MM.1S (cell line): ENCODE data around the gene HSPA1L.

ENCODE experiments used
- DNase-seq: peaks from one replicate; pipeline ENCODE4 v3.0.0-alpha.2; 2015
- H2AFZ ChIP-seq: fragments of 300-600 bp; sonication (generic); 2 replicates; pipeline ENCODE4 v1.6.0; 2016; ENCODE audit warnings: antibody characterized with exemption, low read length
- H3F3A ChIP-seq: fragments of 300-600 bp; sonication (generic); 2 replicates; pipeline ENCODE4 v1.6.1; 2016; ENCODE audit warnings: mild to moderate bottlenecking, antibody characterized with exemption, low read length, moderate library complexity, mixed read lengths; ENCODE audit not compliant: insufficient read depth
- H3K27ac ChIP-seq: fragments of 300-600 bp; sonication (generic); 2 replicates; pipeline ENCODE4 v1.5.1; 2016; ENCODE audit warnings: mild to moderate bottlenecking, low read length
- H3K27me3 ChIP-seq: fragments of 300-600 bp; sonication (generic); replicated peaks from 2 replicates; pipeline ENCODE4 v1.6.0; 2016; ENCODE audit warnings: low read length; ENCODE audit not compliant: insufficient read depth
- H3K36me3 ChIP-seq: fragments of 300-600 bp; sonication (generic); replicated peaks from 2 replicates; pipeline ENCODE4 v1.6.1; 2016; ENCODE audit warnings: mild to moderate bottlenecking, low read length, mixed read lengths; ENCODE audit not compliant: insufficient read depth
- H3K4me1 ChIP-seq: fragments of 300-600 bp; sonication (generic); 2 replicates; pipeline ENCODE4 v1.6.1; 2016; ENCODE audit warnings: low read length, mixed read lengths
- H3K4me2 ChIP-seq: fragments of 300-600 bp; sonication (generic); 2 replicates; pipeline ENCODE4 v1.6.0; 2016; ENCODE audit warnings: low read depth, low read length
- H3K4me3 ChIP-seq: fragments of 300-600 bp; sonication (generic); 2 replicates; pipeline ENCODE4 v1.5.1; 2016; ENCODE audit warnings: low read length, mixed read lengths
- H3K79me2 ChIP-seq: fragments of 300-600 bp; sonication (generic); 2 replicates; pipeline ENCODE4 v1.6.1; 2016; ENCODE audit warnings: mixed run types, low read length, mixed read lengths
- H3K9ac ChIP-seq: fragments of 300-600 bp; sonication (generic); 2 replicates; pipeline ENCODE4 v1.6.1; 2016; ENCODE audit warnings: low read length, mixed read lengths
- H3K9me2 ChIP-seq: fragments of 300-600 bp; sonication (generic); replicated peaks from 2 replicates; pipeline ENCODE4 v1.6.1; 2016; ENCODE audit warnings: mild to moderate bottlenecking, low read length, mixed read lengths; ENCODE audit not compliant: insufficient read depth
- H3K9me3 ChIP-seq: fragments of 300-600 bp; sonication (generic); replicated peaks from 2 replicates; pipeline ENCODE4 v1.6.1; 2016; ENCODE audit warnings: mild to moderate bottlenecking, low read length, mixed read lengths; ENCODE audit not compliant: insufficient read depth
- H4K20me1 ChIP-seq: fragments of 300-600 bp; sonication (generic); 2 replicates; pipeline ENCODE4 v1.6.1; 2016; ENCODE audit warnings: mild to moderate bottlenecking, low read length, moderate library complexity, mixed read lengths; ENCODE audit not compliant: insufficient read depth
- EZH2 ChIP-seq: fragments of 300-600 bp; sonication (generic); optimal IDR thresholded peaks from 2 replicates; pipeline ENCODE3; 2017; ENCODE audit warnings: low read depth, mild to moderate bottlenecking, antibody characterized with exemption, low read length, mixed read lengths
- EZH2phosphoT487 ChIP-seq: fragments of 300-600 bp; sonication (generic); IDR thresholded peaks from 2 replicates; pipeline ENCODE4 v1.6.1; 2018; ENCODE audit warnings: antibody characterized with exemption, low read length
- TF ChIP-seq, protein P1 (sequence below): fragments of 300-600 bp; sonication (generic); IDR thresholded peaks from 2 replicates; pipeline ENCODE4 v1.5.1; 2016; ENCODE audit warnings: antibody characterized with exemption, low read length, mixed read lengths

Gene HSPA1L

DNA sequence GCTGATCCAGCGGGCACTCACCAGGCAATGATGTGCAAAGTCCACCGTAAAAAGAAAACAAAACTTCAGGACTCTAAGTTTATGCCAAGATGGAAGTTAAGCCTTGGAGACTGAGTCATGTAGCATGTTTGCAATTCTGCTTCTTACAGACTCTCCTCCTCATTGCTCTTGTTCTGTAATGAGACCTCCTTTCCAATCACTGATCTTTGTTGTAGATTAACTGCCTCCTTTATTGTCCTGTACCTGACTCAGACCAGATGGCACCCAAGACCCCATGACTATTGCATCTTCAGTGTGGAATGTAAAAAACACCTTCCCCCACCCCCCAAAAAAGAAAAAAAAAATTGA is 36.4 kb upstream of the HSPA1L start:
- no peak overlapping the region for H3K4me2 ChIP-seq
- H3K27me3 ChIP-seq: no peaks in the 10 kb centered on the region
- H3K9me3 ChIP-seq: no peaks in the 10 kb centered on the region
- H4K20me1 ChIP-seq: no peaks in the 10 kb centered on the region
- H3K36me3 ChIP-seq: no peaks in the 10 kb centered on the region
- H3K9ac ChIP-seq: no peak overlapping the region
- H3K4me1 ChIP-seq: no peaks in the 10 kb centered on the region
- H3K4me3 ChIP-seq: no peak overlapping the region
- no peaks in the 10 kb centered on the region for H3F3A ChIP-seq
- no peak overlapping the region for H3K27ac ChIP-seq
- H2AFZ ChIP-seq: no peak overlapping the region
- H3K9me2 ChIP-seq: no peaks in the 10 kb centered on the region
- no peaks in the 10 kb centered on the region for H3K79me2 ChIP-seq
- no peak for DNase-seq
- TF ChIP-seq, protein P1, sequence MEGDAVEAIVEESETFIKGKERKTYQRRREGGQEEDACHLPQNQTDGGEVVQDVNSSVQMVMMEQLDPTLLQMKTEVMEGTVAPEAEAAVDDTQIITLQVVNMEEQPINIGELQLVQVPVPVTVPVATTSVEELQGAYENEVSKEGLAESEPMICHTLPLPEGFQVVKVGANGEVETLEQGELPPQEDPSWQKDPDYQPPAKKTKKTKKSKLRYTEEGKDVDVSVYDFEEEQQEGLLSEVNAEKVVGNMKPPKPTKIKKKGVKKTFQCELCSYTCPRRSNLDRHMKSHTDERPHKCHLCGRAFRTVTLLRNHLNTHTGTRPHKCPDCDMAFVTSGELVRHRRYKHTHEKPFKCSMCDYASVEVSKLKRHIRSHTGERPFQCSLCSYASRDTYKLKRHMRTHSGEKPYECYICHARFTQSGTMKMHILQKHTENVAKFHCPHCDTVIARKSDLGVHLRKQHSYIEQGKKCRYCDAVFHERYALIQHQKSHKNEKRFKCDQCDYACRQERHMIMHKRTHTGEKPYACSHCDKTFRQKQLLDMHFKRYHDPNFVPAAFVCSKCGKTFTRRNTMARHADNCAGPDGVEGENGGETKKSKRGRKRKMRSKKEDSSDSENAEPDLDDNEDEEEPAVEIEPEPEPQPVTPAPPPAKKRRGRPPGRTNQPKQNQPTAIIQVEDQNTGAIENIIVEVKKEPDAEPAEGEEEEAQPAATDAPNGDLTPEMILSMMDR: no peak
- TF ChIP-seq EZH2phosphoT487 (no peak), EZH2 (no peak)

DNA sequence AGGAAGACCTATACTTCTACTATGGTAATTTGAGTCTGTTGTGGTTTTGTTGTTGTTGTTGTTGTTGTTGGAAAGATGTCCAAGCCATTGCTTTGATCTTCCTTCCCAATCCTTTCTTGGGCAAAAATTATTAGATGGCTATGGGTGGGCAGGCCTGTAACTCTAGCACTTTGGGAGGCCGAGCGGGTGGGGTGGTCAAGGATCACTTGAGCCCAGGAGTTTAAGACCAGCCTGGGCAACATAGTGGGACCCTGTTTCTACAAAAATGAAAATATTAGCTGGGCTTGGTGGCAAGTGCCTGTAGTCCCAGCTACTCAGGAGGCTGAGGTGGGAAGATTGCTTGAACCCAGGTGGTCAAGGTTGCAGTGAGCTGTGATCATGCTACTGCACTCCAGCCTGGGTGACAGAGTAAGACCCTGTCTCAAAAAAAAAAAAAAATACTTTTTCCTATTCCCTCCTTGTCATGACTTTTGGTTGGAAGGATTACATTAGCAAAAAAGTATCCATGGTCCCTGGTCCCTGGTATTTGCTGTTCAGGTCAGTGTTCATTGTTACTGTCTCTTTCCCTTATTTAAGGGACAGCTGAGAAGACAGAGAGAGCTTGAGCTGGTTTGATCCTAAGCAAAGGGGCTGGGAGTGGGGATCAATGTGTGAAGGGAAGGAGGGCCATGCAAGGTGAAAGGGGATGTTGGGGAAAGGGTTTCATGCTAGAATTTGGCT is 35.8 kb upstream of the HSPA1L start:
- H4K20me1 ChIP-seq: no peaks in the 10 kb centered on the region
- no peaks in the 10 kb centered on the region for H3K9me3 ChIP-seq
- H3K27ac ChIP-seq: no peak overlapping the region
- TF ChIP-seq EZH2 (no peak), EZH2phosphoT487 (no peak)
- TF ChIP-seq, protein P1: no peak
- no peak overlapping the region for H2AFZ ChIP-seq
- H3K36me3 ChIP-seq: no peaks in the 10 kb centered on the region
- no peak overlapping the region for H3K9ac ChIP-seq
- H3K4me3 ChIP-seq: no peak overlapping the region
- H3K9me2 ChIP-seq: no peaks in the 10 kb centered on the region
- H3K27me3 ChIP-seq: no peaks in the 10 kb centered on the region
- DNase-seq: no peak
- no peaks in the 10 kb centered on the region for H3K4me1 ChIP-seq
- H3F3A ChIP-seq: no peaks in the 10 kb centered on the region
- H3K4me2 ChIP-seq: no peak overlapping the region
- no peaks in the 10 kb centered on the region for H3K79me2 ChIP-seq

DNA sequence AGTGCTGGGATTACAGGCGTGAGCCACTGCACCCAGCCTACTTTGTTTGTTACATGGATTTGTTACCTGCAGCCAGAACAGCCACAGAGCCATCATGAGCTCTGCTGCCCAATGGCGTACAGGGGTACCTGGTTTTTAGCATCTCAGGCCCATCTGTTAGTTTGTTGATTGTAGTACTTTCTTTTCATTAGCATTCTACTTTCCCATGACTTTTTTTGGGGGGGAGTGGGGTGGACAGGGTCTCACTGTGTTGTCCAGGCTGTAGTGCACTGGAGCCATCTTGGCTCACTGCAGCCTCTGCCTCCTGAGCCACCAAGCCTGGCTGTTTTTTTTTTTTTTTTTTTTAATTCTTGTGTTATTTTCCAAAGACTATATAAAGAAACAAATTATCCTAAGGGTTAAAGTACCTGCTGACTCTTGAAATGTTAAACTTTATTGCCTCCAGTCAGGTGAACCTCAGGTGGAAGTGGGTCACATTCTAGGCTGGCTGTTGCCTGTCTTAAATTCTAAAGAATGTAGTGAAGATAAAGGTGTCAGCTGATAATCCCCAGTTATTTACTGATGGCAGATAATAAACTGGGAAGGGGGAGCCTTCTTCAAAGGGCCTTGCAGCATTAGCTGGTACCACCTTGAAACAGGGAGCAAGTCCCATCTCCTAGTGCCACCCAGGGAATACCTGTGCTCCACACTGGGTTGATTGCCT is 32.3 kb upstream of the HSPA1L start:
- Histone ChIP-seq H3K27ac (no peak overlapping the region), H3K36me3 (no peaks in the 10 kb centered on the region), H4K20me1 (no peaks in the 10 kb centered on the region), H3K4me2 (no peak overlapping the region), H3K27me3 (no peaks in the 10 kb centered on the region), H2AFZ (no peak overlapping the region), H3F3A (no peaks in the 10 kb centered on the region), H3K9me2 (no peaks in the 10 kb centered on the region), H3K9ac (no peak overlapping the region), H3K9me3 (no peaks in the 10 kb centered on the region), H3K79me2 (no peaks in the 10 kb centered on the region), H3K4me3 (no peak overlapping the region), H3K4me1 (no peaks in the 10 kb centered on the region)
- DNase-seq: no peak
- TF ChIP-seq, protein P1: no peak
- TF ChIP-seq EZH2phosphoT487 (no peak), EZH2 (no peak)
